H9 (cell line): ENCODE results near the gene PXT1. TPM values are rescaled to one million over a fixed set of nuclear protein-coding genes. Genes with fewer than 3 reads are reported as not detected.
A peak's percentile ranks its signal among the peaks of the same experiment; 100 is the strongest.

ENCODE experiments used
- DNase-seq: peaks from one replicate; pipeline ENCODE4 v3.0.0-alpha.2; 2017
- H2AFZ ChIP-seq: one replicate; pipeline ENCODE4 v1.6.1; 2013; ENCODE audit warnings: mild to moderate bottlenecking, low read length, control low read depth, moderate library complexity
- H2AK5ac ChIP-seq: 2 replicates; pipeline ENCODE4 v1.6.1; 2013; ENCODE audit warnings: low read length, control low read depth, mixed read lengths; ENCODE audit not compliant: insufficient read length
- H2BK120ac ChIP-seq: one replicate; pipeline ENCODE4 v1.6.1; 2013; ENCODE audit warnings: low read depth, mild to moderate bottlenecking, low read length, control low read depth, inconsistent platforms; ENCODE audit not compliant: poor library complexity, severe bottlenecking
- H2BK12ac ChIP-seq: 2 replicates; pipeline ENCODE4 v1.6.1; 2013; ENCODE audit warnings: low read length, control low read depth, mixed read lengths, low read depth; ENCODE audit not compliant: insufficient read length
- H2BK15ac ChIP-seq: 2 replicates; pipeline ENCODE4 v1.6.1; 2013; ENCODE audit warnings: low read depth, low read length, control low read depth
- H2BK20ac ChIP-seq: one replicate; pipeline ENCODE4 v1.6.1; 2013; ENCODE audit warnings: low read depth, mild to moderate bottlenecking, low read length, control low read depth, inconsistent platforms; ENCODE audit not compliant: poor library complexity, severe bottlenecking
- H2BK5ac ChIP-seq: 2 replicates; pipeline ENCODE4 v1.6.1; 2013; ENCODE audit warnings: low read length, control low read depth, mixed read lengths; ENCODE audit not compliant: insufficient read length
- H3K14ac ChIP-seq: 2 replicates; pipeline ENCODE4 v1.6.1; 2013; ENCODE audit warnings: low read length, control low read depth; ENCODE audit not compliant: insufficient read depth
- H3K18ac ChIP-seq: 2 replicates; pipeline ENCODE4 v1.6.1; 2013; ENCODE audit warnings: low read depth, mild to moderate bottlenecking, mixed read lengths, low read length, control low read depth; ENCODE audit not compliant: insufficient read length
- H3K23ac ChIP-seq: 2 replicates; pipeline ENCODE4 v1.6.1; 2013; ENCODE audit warnings: low read length, control low read depth, mixed read lengths, low read depth; ENCODE audit not compliant: insufficient read length
- H3K23me2 ChIP-seq: 2 replicates; pipeline ENCODE4 v1.6.1; 2013; ENCODE audit warnings: low read depth, mild to moderate bottlenecking, mixed read lengths, low read length, control low read depth; ENCODE audit not compliant: insufficient read length, poor library complexity, severe bottlenecking
- H3K27ac ChIP-seq: 2 replicates; pipeline ENCODE4 v1.5.1; 2013; ENCODE audit warnings: low read length, control low read depth, mixed read lengths, low read depth; ENCODE audit not compliant: insufficient read length
- H3K27me3 ChIP-seq: 2 replicates; pipeline ENCODE4 v1.6.1; 2013; ENCODE audit warnings: low read length, control low read depth, inconsistent platforms; ENCODE audit not compliant: insufficient read depth
- H3K4ac ChIP-seq: 2 replicates; pipeline ENCODE4 v1.6.1; 2013; ENCODE audit warnings: low read depth, mild to moderate bottlenecking, control low read depth, inconsistent platforms, low read length, moderate library complexity
- H3K4me1 ChIP-seq: 2 replicates; pipeline ENCODE4 v1.6.1; 2013; ENCODE audit warnings: low read length, control low read depth, inconsistent platforms; ENCODE audit not compliant: insufficient read depth
- H3K4me2 ChIP-seq: 2 replicates; pipeline ENCODE4 v1.6.1; 2013; ENCODE audit warnings: low read length, control low read depth, mixed read lengths; ENCODE audit not compliant: insufficient read length, insufficient read depth
- H3K56ac ChIP-seq: 2 replicates; pipeline ENCODE4 v1.6.1; 2013; ENCODE audit warnings: low read depth, mild to moderate bottlenecking, mixed read lengths, low read length, control low read depth; ENCODE audit not compliant: insufficient read length
- H3K79me1 ChIP-seq: 2 replicates; pipeline ENCODE4 v1.6.1; 2013; ENCODE audit warnings: low read depth, mild to moderate bottlenecking, moderate library complexity, low read length, control low read depth, inconsistent platforms; ENCODE audit not compliant: insufficient read depth, poor library complexity, severe bottlenecking
- H3K79me2 ChIP-seq: 2 replicates; pipeline ENCODE4 v1.6.1; 2013; ENCODE audit warnings: low read length, control low read depth, inconsistent platforms; ENCODE audit not compliant: insufficient read depth
- H3K9ac ChIP-seq: 2 replicates; pipeline ENCODE4 v1.6.1; 2013; ENCODE audit warnings: low read length, control low read depth, mixed read lengths; ENCODE audit not compliant: insufficient read length; ENCODE audit errors: extremely low read depth
- H3K9me3 ChIP-seq: one replicate; pipeline ENCODE4 v1.6.1; 2013; ENCODE audit warnings: low read depth, low read length, inconsistent platforms; ENCODE audit not compliant: control insufficient read depth
- H3T11ph ChIP-seq: one replicate; pipeline ENCODE4 v1.6.1; 2013; ENCODE audit warnings: mild to moderate bottlenecking, low read length, control low read depth, inconsistent platforms
- H4K20me1 ChIP-seq: one replicate; pipeline ENCODE4 v1.6.1; 2013; ENCODE audit not compliant: control insufficient read depth, insufficient read length, insufficient read depth
- H4K5ac ChIP-seq: 2 replicates; pipeline ENCODE4 v1.6.1; 2013; ENCODE audit warnings: low read depth, mild to moderate bottlenecking, mixed read lengths, low read length, control low read depth; ENCODE audit not compliant: insufficient read length
- H4K8ac ChIP-seq: replicated peaks from 2 replicates; pipeline ENCODE4 v1.6.1; 2013; ENCODE audit warnings: low read length, control low read depth, mixed read lengths, low read depth; ENCODE audit not compliant: insufficient read length
- H4K91ac ChIP-seq: 2 replicates; pipeline ENCODE4 v1.6.1; 2013; ENCODE audit warnings: low read depth, mild to moderate bottlenecking, moderate library complexity, mixed read lengths, low read length, control low read depth; ENCODE audit not compliant: insufficient read length
- H3K27ac Mint-ChIP-seq, 3 experiments: 2 replicates in 2 of 3; 3 replicates in 1 of 3; pipeline ENCODE4 v1.8.0; 2020 to 2021; ENCODE audit warnings: mixed read lengths in 3 of 3, mild to moderate bottlenecking in 1 of 3, moderate library complexity in 1 of 3
- H3K27me3 Mint-ChIP-seq: 2 replicates; pipeline ENCODE4 v1.8.0; 2021; ENCODE audit warnings: low read depth, mild to moderate bottlenecking, moderate library complexity, mixed read lengths
- H3K36me3 Mint-ChIP-seq, 3 experiments: 2 replicates in 2 of 3; 3 replicates in 1 of 3; pipeline ENCODE4 v1.8.0; 2020 to 2021; ENCODE audit warnings: low read depth in 3 of 3, mixed read lengths in 3 of 3; ENCODE audit not compliant: insufficient read depth in 1 of 3
- H3K4me1 Mint-ChIP-seq, 2 experiments: 2 replicates each; pipeline ENCODE4 v1.8.0; 2020; ENCODE audit warnings: mixed read lengths in 2 of 2
- H3K4me3 Mint-ChIP-seq, 2 experiments: 2 replicates in 1 of 2; 3 replicates in 1 of 2; pipeline ENCODE4 v1.8.0; 2020 to 2021; ENCODE audit warnings: mild to moderate bottlenecking in 2 of 2, mixed read lengths in 2 of 2, moderate library complexity in 1 of 2
- H3K9me3 Mint-ChIP-seq, 2 experiments: 2 replicates in 1 of 2; 3 replicates in 1 of 2; pipeline ENCODE4 v1.8.0; 2020; ENCODE audit warnings: mild to moderate bottlenecking in 2 of 2, mixed read lengths in 2 of 2, moderate library complexity in 1 of 2
- CTCF ChIP-seq: fragments of 200-600 bp; sonication (generic); conservative IDR thresholded peaks from 3 replicates; pipeline ENCODE4 v1.8.0; 2021; ENCODE audit warnings: antibody characterized with exemption, mild to moderate bottlenecking
- WGBS: extraction: QIAGEN DNeasy Blood & Tissue Kit; methylation state at CpG from one replicate; pipeline ENCODE4 v1.1.7; 2013; ENCODE audit warnings: missing lambda C conversion rate, low lambda C conversion rate, mixed read lengths; ENCODE audit not compliant: insufficient read length; ENCODE audit errors: extremely low coverage; 5-methylcytosine and 5-hydroxymethylcytosine counted together
- total RNA-seq: library from RNA; stranded (reverse); gene quantifications from 2 replicates; pipeline ENCODE4 v1.2.1, GENCODE V29; 2021

PXT1 gene
- total RNA-seq, 1 experiment from 2014 or later, result not detected

DNA sequence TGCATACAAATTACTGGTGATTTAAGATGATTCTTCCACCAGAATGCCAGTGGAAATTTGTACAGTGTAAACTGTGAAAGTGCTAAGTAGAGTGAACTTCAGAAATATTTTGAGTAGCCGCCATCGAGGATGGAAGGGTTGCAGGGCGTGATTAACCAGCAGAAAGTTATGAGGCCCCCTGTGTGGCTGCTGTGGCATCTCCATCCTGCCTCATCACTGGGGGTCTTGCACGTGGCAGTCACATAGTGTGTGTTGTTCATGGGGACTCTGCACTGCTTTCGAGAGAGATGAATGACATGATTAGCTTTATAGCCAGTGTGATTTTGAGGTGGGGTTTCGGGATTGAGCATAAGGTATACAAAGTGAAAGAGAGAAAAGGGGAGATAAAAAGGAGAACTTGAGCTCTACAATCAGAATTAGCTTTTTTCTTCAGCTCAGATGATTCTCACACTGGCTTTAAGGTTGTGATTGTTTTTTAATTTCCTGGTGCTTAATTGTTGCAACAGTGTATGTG is 26.6 kb upstream of the PXT1 start:
- H3K9ac ChIP-seq, result no peak overlapping the region
- no peaks in the 10 kb centered on the region for H4K20me1 ChIP-seq
- no peak overlapping the region for H3T11ph ChIP-seq
- Mint-ChIP-seq H3K4me1 (peaks cover 5 to 8% of the 10 kb centered on the region in 2 experiments), H3K9me3 (no peaks in the 10 kb centered on the region), H3K27ac (peak overlapping the region in 1 of 3 experiments; percentile 4; a peak in 2 of 7 replicates), H3K36me3 (peaks cover 5 to 11% (median 11%) of the 10 kb centered on the region in 3 experiments; a peak in 6 of 7 replicates), H3K27me3 (no peaks in the 10 kb centered on the region), H3K4me3 (no peak overlapping the region)
- H3K9me3 ChIP-seq, result no peaks in the 10 kb centered on the region
- no peak overlapping the region for H3K4ac ChIP-seq
- no peak overlapping the region for H2BK12ac ChIP-seq
- H3K23me2 ChIP-seq, result no peaks in the 10 kb centered on the region
- no peak overlapping the region for H3K14ac ChIP-seq
- no peak overlapping the region for H2BK20ac ChIP-seq
- no peak overlapping the region for H2BK15ac ChIP-seq
- H3K27ac ChIP-seq, result no peak overlapping the region
- no peak for TF ChIP-seq CTCF
- H3K56ac ChIP-seq, result no peak overlapping the region
- H3K79me1 ChIP-seq, result peaks cover 4% of the 10 kb centered on the region
- no peak overlapping the region for H4K8ac ChIP-seq
- H3K4me2 ChIP-seq, result no peak overlapping the region
- H3K27me3 ChIP-seq, result no peaks in the 10 kb centered on the region
- no peaks in the 10 kb centered on the region for H3K4me1 ChIP-seq
- no peak overlapping the region for H2BK5ac ChIP-seq
- H4K5ac ChIP-seq, result no peak overlapping the region
- H2AFZ ChIP-seq, result no peak overlapping the region
- DNase-seq, result no peak
- peaks cover 11% of the 10 kb centered on the region; the same call in 1 of the 2 replicates for H3K79me2 ChIP-seq
- H2AK5ac ChIP-seq, result no peak overlapping the region
- no peak overlapping the region for H2BK120ac ChIP-seq
- H3K23ac ChIP-seq, result no peak overlapping the region
- no peak overlapping the region for H3K18ac ChIP-seq
- WGBS, result 100% methylated on average over 1 of the region's 6 CpGs
- no peak overlapping the region for H4K91ac ChIP-seq
